Measurements from ENCODE around the gene EIF1AD. TPM values are rescaled to one million over a fixed set of nuclear protein-coding genes. Genes with fewer than 3 reads are reported as not detected.
A peak's percentile ranks its signal among the peaks of the same experiment; 100 is the strongest.

The EIF1AD gene
- total RNA-seq, 3 donors from 2014 or later (not counting 1 experiment from before 2014, with no cell fraction given), result 49.9 to 74.2 (median 62.8) TPM

- intact Hi-C loops (cut with micrococcal nuclease), result no loop called here
- Mint-ChIP-seq H3K36me3 (no peaks in the 10 kb centered on the region), H3K27me3 (ENCODE audit: low read depth in 2 of 2) (no peaks in the 10 kb centered on the region), H3K4me1 (peaks cover 15 to 34% of the 10 kb centered on the region in 2 donors), H3K4me3 (no peak overlapping the region), H3K27ac (no peak overlapping the region), H3K9me3 (no peaks in the 10 kb centered on the region)
- TF ChIP-seq CTCF (IDR thresholded peaks at IDR 0.05), result no peak
- Histone ChIP-seq H3K4me3 (ENCODE audit: low read length) (no peak overlapping the region), H3K9me3 (ENCODE audit: control insufficient read depth, insufficient read depth, low read length) (no peaks in the 10 kb centered on the region), H3K36me3 (ENCODE audit: control insufficient read depth, insufficient read depth, low read length) (peaks cover 33% of the 10 kb centered on the region), H3K27me3 (ENCODE audit: control insufficient read depth, insufficient read depth, low read length) (no peaks in the 10 kb centered on the region), H3K27ac (ENCODE audit: low read length) (no peak overlapping the region), H3K4me1 (ENCODE audit: control insufficient read depth, insufficient read depth, low read length) (peaks cover 14% of the 10 kb centered on the region)
- no peak for DNase-seq
- 96% methylated on average over 2 of the region's 2 CpGs for WGBS (ENCODE audit: insufficient coverage)
- ATAC-seq, result no peak
Observed at GRCh38 chr11:65997286-65997685, 4.7 kb downstream of the EIF1AD start.

- Histone ChIP-seq H3K36me3 (ENCODE audit: control insufficient read depth, insufficient read depth, low read length) (peaks cover under 1% of the 10 kb centered on the region), H3K4me1 (ENCODE audit: control insufficient read depth, insufficient read depth, low read length) (no peaks in the 10 kb centered on the region), H3K27me3 (ENCODE audit: control insufficient read depth, insufficient read depth, low read length) (no peaks in the 10 kb centered on the region), H3K9me3 (ENCODE audit: control insufficient read depth, insufficient read depth, low read length) (no peaks in the 10 kb centered on the region), H3K27ac (ENCODE audit: low read length) (no peak overlapping the region), H3K4me3 (ENCODE audit: low read length) (no peak overlapping the region)
- WGBS (ENCODE audit: insufficient coverage), result 91% methylated on average over 5 of the region's 5 CpGs
- no peaks in the 10 kb centered on the region for H3K9me3 Mint-ChIP-seq
- no peak for DNase-seq
- intact Hi-C loops (cut with micrococcal nuclease), result no loop called here
- no peaks in the 10 kb centered on the region for H3K27me3 Mint-ChIP-seq (ENCODE audit: low read depth in 2 of 2)
- no peak overlapping the region for H3K4me3 Mint-ChIP-seq
- peaks cover 6 to 12% of the 10 kb centered on the region in 2 donors for H3K4me1 Mint-ChIP-seq
- no peak for ATAC-seq
- TF ChIP-seq CTCF (IDR thresholded peaks at IDR 0.05), result no peak
- H3K27ac Mint-ChIP-seq, result no peak overlapping the region
- H3K36me3 Mint-ChIP-seq, result no peaks in the 10 kb centered on the region
Observed at GRCh38 chr11:65992056-65992455, 9.9 kb downstream of the EIF1AD start.

- 15% methylated on average over 10 of the region's 10 CpGs for WGBS (ENCODE audit: insufficient coverage)
- DNase-seq, result peak; percentile 85 to 97
- Histone ChIP-seq H3K4me1 (ENCODE audit: control insufficient read depth, insufficient read depth, low read length) (no peaks in the 10 kb centered on the region), H3K27me3 (ENCODE audit: control insufficient read depth, insufficient read depth, low read length) (no peaks in the 10 kb centered on the region), H3K4me3 (ENCODE audit: low read length) (no peak overlapping the region), H3K9me3 (ENCODE audit: control insufficient read depth, insufficient read depth, low read length) (no peaks in the 10 kb centered on the region), H3K36me3 (ENCODE audit: control insufficient read depth, insufficient read depth, low read length) (no peaks in the 10 kb centered on the region), H3K27ac (ENCODE audit: low read length) (peak overlapping the region; percentile 3)
- H3K4me1 Mint-ChIP-seq, result peaks cover 6 to 7% of the 10 kb centered on the region in 2 donors
- H3K27ac Mint-ChIP-seq, result peak overlapping the region; percentile 83
- intact Hi-C loops (cut with micrococcal nuclease), result loop anchor here (1.0 to 10.0 kb wide), 7 partner anchors 28 to 444 kb away; partner anchors contain the start of genes AP5B1 and SART1
- H3K36me3 Mint-ChIP-seq, result no peaks in the 10 kb centered on the region
- peak; percentile 96 to 100 (median 98) for ATAC-seq
- no peak overlapping the region for H3K4me3 Mint-ChIP-seq
- H3K27me3 Mint-ChIP-seq (ENCODE audit: low read depth in 2 of 2), result no peaks in the 10 kb centered on the region
- H3K9me3 Mint-ChIP-seq, result no peaks in the 10 kb centered on the region
- peak; percentile 99 for TF ChIP-seq CTCF (IDR thresholded peaks at IDR 0.05)
Observed at GRCh38 chr11:65988791-65989592, 13.0 kb downstream of the EIF1AD start.

All from natural killer cell (primary cell).